ENCODE results near the gene HHAT.

The HHAT gene

GRCh38 chr1:210715072-210715471 is 386.4 kb downstream of the HHAT start:
- H3K36me3 ChIP-seq (ENCODE audit: insufficient read depth, low read length): no peaks in the 10 kb centered on the region
- H3K79me2 ChIP-seq (ENCODE audit: insufficient read depth, low read length): no peaks in the 10 kb centered on the region
- no peak overlapping the region for H2AFZ ChIP-seq (ENCODE audit: low read length)
- no peak overlapping the region for H3K9ac ChIP-seq (ENCODE audit: low read length)
- no peak overlapping the region for H3K27ac ChIP-seq (ENCODE audit: low read depth, low read length, poor library complexity, severe bottlenecking)
- no peaks in the 10 kb centered on the region for H3K4me1 ChIP-seq (ENCODE audit: insufficient read depth, low read length, severe bottlenecking)
- H3F3A ChIP-seq (ENCODE audit: insufficient read depth, low read length): no peaks in the 10 kb centered on the region
- TF ChIP-seq EZH2 (IDR thresholded peaks at IDR 0.05; ENCODE audit: borderline replicate concordance, low read length): no peak
- TF ChIP-seq, protein P1, sequence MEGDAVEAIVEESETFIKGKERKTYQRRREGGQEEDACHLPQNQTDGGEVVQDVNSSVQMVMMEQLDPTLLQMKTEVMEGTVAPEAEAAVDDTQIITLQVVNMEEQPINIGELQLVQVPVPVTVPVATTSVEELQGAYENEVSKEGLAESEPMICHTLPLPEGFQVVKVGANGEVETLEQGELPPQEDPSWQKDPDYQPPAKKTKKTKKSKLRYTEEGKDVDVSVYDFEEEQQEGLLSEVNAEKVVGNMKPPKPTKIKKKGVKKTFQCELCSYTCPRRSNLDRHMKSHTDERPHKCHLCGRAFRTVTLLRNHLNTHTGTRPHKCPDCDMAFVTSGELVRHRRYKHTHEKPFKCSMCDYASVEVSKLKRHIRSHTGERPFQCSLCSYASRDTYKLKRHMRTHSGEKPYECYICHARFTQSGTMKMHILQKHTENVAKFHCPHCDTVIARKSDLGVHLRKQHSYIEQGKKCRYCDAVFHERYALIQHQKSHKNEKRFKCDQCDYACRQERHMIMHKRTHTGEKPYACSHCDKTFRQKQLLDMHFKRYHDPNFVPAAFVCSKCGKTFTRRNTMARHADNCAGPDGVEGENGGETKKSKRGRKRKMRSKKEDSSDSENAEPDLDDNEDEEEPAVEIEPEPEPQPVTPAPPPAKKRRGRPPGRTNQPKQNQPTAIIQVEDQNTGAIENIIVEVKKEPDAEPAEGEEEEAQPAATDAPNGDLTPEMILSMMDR (IDR thresholded peaks at IDR 0.05; ENCODE audit: low read length): no peak
- H3K4me3 ChIP-seq (ENCODE audit: low read depth, low read length, poor library complexity, severe bottlenecking): no peak overlapping the region
- H4K20me1 ChIP-seq (ENCODE audit: insufficient read depth, low read length): no peaks in the 10 kb centered on the region
- no peaks in the 10 kb centered on the region for H3K9me2 ChIP-seq (ENCODE audit: low read depth, low read length)
- no peaks in the 10 kb centered on the region for H3K9me3 ChIP-seq (ENCODE audit: low read length)
- H3K27me3 ChIP-seq (ENCODE audit: insufficient read depth, low read length): no peaks in the 10 kb centered on the region
- no peak overlapping the region for H3K4me2 ChIP-seq (ENCODE audit: low read length)

GRCh38 chr1:210722410-210723081 is 393.8 kb downstream of the HHAT start:
- Histone ChIP-seq H3K4me3 (ENCODE audit: low read depth, low read length, poor library complexity, severe bottlenecking) (no peak overlapping the region), H2AFZ (ENCODE audit: low read length) (no peak overlapping the region), H3K9me3 (ENCODE audit: low read length) (no peaks in the 10 kb centered on the region), H3K4me2 (ENCODE audit: low read length) (no peak overlapping the region), H3K9me2 (ENCODE audit: low read depth, low read length) (no peaks in the 10 kb centered on the region), H3K27ac (ENCODE audit: low read depth, low read length, poor library complexity, severe bottlenecking) (no peak overlapping the region), H3K36me3 (ENCODE audit: insufficient read depth, low read length) (no peaks in the 10 kb centered on the region), H3K27me3 (ENCODE audit: insufficient read depth, low read length) (no peaks in the 10 kb centered on the region), H3F3A (ENCODE audit: insufficient read depth, low read length) (no peaks in the 10 kb centered on the region), H3K79me2 (ENCODE audit: insufficient read depth, low read length) (no peaks in the 10 kb centered on the region), H3K4me1 (ENCODE audit: insufficient read depth, low read length, severe bottlenecking) (no peaks in the 10 kb centered on the region), H3K9ac (ENCODE audit: low read length) (no peak overlapping the region), H4K20me1 (ENCODE audit: insufficient read depth, low read length) (no peaks in the 10 kb centered on the region)
- no peak for TF ChIP-seq EZH2 (IDR thresholded peaks at IDR 0.05; ENCODE audit: borderline replicate concordance, low read length)
- TF ChIP-seq, protein P1 (IDR thresholded peaks at IDR 0.05; ENCODE audit: low read length): no peak

- Histone ChIP-seq H3K9ac (ENCODE audit: low read length) (no peak overlapping the region), H3F3A (ENCODE audit: insufficient read depth, low read length) (no peaks in the 10 kb centered on the region), H3K27me3 (ENCODE audit: insufficient read depth, low read length) (no peaks in the 10 kb centered on the region), H3K27ac (ENCODE audit: low read depth, low read length, poor library complexity, severe bottlenecking) (no peak overlapping the region), H3K4me2 (ENCODE audit: low read length) (no peak overlapping the region), H3K9me2 (ENCODE audit: low read depth, low read length) (no peaks in the 10 kb centered on the region), H3K79me2 (ENCODE audit: insufficient read depth, low read length) (no peaks in the 10 kb centered on the region), H2AFZ (ENCODE audit: low read length) (no peak overlapping the region), H3K4me3 (ENCODE audit: low read depth, low read length, poor library complexity, severe bottlenecking) (no peak overlapping the region), H3K9me3 (ENCODE audit: low read length) (no peaks in the 10 kb centered on the region), H4K20me1 (ENCODE audit: insufficient read depth, low read length) (no peaks in the 10 kb centered on the region), H3K36me3 (ENCODE audit: insufficient read depth, low read length) (no peaks in the 10 kb centered on the region), H3K4me1 (ENCODE audit: insufficient read depth, low read length, severe bottlenecking) (no peaks in the 10 kb centered on the region)
- TF ChIP-seq, protein P1 (IDR thresholded peaks at IDR 0.05; ENCODE audit: low read length): no peak
- no peak for TF ChIP-seq EZH2 (IDR thresholded peaks at IDR 0.05; ENCODE audit: borderline replicate concordance, low read length)
Observed at GRCh38 chr1:210723646-210724045, 394.9 kb downstream of the HHAT start.

Measured in OCI-LY1 (cell line).